Erythroblast (primary cell): Measurements from ENCODE around the gene NHP2.
A peak's percentile ranks its signal among the peaks of the same experiment; 100 is the strongest.

ENCODE experiments used
- DNase-seq, 2 experiments: peaks; one replicate each; lab custom pipeline; 2025; lab: John Stamatoyannopoulos, UW
- GATA1 ChIP-seq: IDR thresholded peaks from 2 replicates; pipeline ENCODE4 v1.6.1; 2011; ENCODE audit warnings: low read depth, mild to moderate bottlenecking, control low read depth, low read length, moderate library complexity
- POLR2A ChIP-seq: IDR thresholded peaks from 2 replicates; pipeline ENCODE4 v1.6.1; 2011; ENCODE audit warnings: mild to moderate bottlenecking, low read length

Gene NHP2

DNA sequence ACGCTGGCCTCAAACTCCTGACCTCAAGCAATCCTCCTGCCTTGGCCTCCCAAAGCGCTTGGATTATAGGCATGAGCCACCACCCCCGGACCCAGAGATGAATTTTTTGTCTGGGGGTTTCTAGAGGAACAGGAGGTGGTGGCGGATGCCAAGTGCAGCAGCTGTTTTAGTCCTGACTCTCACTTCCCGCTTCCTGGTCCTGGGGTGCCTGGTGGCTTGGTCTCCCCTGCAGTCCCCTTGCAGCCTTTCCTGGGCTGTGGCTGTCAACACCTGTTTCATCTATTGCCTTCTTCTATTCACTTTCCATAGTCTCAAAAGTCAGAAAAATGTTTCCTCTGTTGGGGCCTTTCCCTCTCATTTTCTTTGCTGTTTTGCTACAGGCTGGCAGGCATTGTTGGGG is 6.5 kb upstream of the NHP2 start:
- TF ChIP-seq GATA1 (no peak), POLR2A (no peak)
- no peak for DNase-seq

GRCh38 chr5:178155065-178155464 is 1.4 kb upstream of the NHP2 start:
- no peak for DNase-seq
- no peak for TF ChIP-seq GATA1
- no peak for TF ChIP-seq POLR2A

GRCh38 chr5:178152491-178153444 is 917 bp downstream of the NHP2 start:
- no peak for DNase-seq
- TF ChIP-seq GATA1 (no peak), POLR2A (no peak)

GRCh38 chr5:178150977-178151734 is 2.5 kb downstream of the NHP2 start:
- no peak for TF ChIP-seq GATA1
- TF ChIP-seq POLR2A = no peak
- peak in 1 of 2 experiments; percentile 17 for DNase-seq

GRCh38 chr5:178149199-178149932 is 4.3 kb downstream of the NHP2 start:
- TF ChIP-seq POLR2A = no peak
- no peak for TF ChIP-seq GATA1
- no peak for DNase-seq

- TF ChIP-seq POLR2A (no peak), GATA1 (no peak)
- no peak for DNase-seq
Measured at GRCh38 chr5:178147406-178147805, 6.3 kb downstream of the NHP2 start.

DNA sequence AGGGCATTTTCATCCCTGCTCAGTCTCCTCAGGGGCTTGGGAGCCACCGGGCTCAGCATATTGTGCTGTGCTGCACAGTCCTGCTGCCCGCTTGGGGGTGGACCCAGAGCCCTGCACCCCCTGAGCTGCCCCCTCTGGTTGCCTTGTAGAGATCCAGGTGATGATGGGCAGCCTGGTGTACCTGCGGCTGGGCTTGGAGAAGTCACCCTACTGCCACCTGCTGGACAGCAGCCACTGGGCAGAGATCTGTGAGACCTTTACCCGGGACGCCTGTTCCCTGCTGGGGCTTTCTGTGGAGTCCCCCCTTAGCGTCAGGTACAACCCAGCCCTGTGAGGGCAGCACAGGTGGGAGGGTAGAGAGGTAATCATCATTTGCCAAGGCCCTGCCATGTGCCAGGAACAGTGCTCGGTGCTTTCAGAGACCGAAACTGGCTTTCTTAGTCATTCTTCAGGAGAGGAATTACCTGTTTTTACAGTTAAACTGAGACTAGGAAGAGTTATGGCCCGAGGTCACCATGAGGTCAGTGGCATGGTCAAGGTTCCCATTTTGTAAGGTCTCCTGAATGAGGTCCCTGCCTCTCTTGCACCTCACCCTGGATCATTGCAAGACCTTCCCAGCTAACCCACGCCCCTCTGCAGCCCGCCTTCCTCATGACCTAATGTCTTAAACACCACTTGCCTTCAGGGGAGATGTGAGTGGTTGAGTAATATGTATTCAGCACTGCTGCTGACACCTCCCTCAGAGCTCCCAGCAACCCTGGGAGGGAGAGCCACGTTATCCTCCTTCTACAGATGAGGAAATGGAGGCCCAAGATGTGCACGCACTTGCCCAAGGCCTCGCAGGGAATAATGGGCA is 7.5 kb downstream of the NHP2 start:
- DNase-seq = peak; percentile 59 to 76
- TF ChIP-seq GATA1 (no peak), POLR2A (no peak)

GRCh38 chr5:178143901-178144300 is 9.8 kb downstream of the NHP2 start:
- DNase-seq = no peak
- TF ChIP-seq POLR2A (no peak), GATA1 (no peak)

- TF ChIP-seq POLR2A = no peak
- TF ChIP-seq GATA1 = no peak
- DNase-seq = no peak
Measured at GRCh38 chr5:178143246-178143645, 10.4 kb downstream of the NHP2 start.

- DNase-seq = no peak
- TF ChIP-seq GATA1 (no peak), POLR2A (no peak)
Measured at GRCh38 chr5:178142642-178143041, 11.0 kb downstream of the NHP2 start.

GRCh38 chr5:178141550-178141949 is 12.1 kb downstream of the NHP2 start:
- TF ChIP-seq POLR2A (no peak), GATA1 (no peak)
- no peak for DNase-seq

DNA sequence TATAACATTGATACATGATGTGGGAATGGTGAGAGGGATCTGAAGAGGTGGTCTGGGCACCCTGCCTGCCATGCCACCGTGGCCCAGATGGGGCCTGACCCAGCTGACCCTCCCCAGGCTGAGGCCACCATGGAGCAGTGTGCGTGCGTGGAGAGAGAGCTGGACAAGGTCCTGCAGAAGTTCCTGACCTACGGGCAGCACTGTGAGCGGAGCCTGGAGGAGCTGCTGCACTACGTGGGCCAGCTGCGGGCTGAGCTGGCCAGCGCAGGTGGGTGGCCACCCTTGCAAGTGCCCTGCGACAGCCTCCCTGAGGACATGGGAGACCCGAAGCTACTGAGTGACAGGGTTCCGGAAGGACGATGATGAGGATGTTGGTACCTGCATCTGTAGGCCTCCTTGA is 15.7 kb downstream of the NHP2 start:
- TF ChIP-seq GATA1 = no peak
- TF ChIP-seq POLR2A = no peak
- DNase-seq = no peak

- DNase-seq = no peak
- TF ChIP-seq GATA1 = no peak
- TF ChIP-seq POLR2A = peak; percentile 27
Measured at GRCh38 chr5:178136990-178137389, 16.7 kb downstream of the NHP2 start.
